Activated CD8-positive, alpha-beta memory T cell treated with anti-CD3 and anti-CD28 coated beads, Interleukin-2, amount 50 U/mL, for 24 hours (primary cell): Measurements from ENCODE around the gene TLCD4.
"Not testable (repeated sequence)": the region's sequence is repeated elsewhere in the genome, so short reads cannot be mapped to it uniquely, and the experiment has no call there.

Experiments
- DNase-seq: peaks from one replicate; pipeline ENCODE4 v3.0.0-alpha.2; 2020; ENCODE audit errors: extremely low read depth

Gene TLCD4

GRCh38 chr1:95117207-95118066, at the start of gene TLCD4:
Gene TLCD4, plus strand, starts transcription at chr1:95117355. Its CDS starts 26,547 bp downstream, at chr1:95143902.
- DNase-seq = no peak

GRCh38 chr1:95067568-95067967, 49.6 kb upstream of the TLCD4 start:
- DNase-seq = no peak

GRCh38 chr1:95068956-95069709, 48.0 kb upstream of the TLCD4 start:
- no peak for DNase-seq

GRCh38 chr1:95069710-95070093, 47.5 kb upstream of the TLCD4 start:
- DNase-seq = no peak

- no peak for DNase-seq
Observed at GRCh38 chr1:95071539-95071938, 45.6 kb upstream of the TLCD4 start.

- no peak for DNase-seq
Observed at GRCh38 chr1:95072117-95072516, 45.0 kb upstream of the TLCD4 start.

GRCh38 chr1:95072532-95073419, 44.4 kb upstream of the TLCD4 start, which contains the start of gene ALG14:
Gene ALG14, minus strand, starts transcription at chr1:95072951. Its CDS starts 53 bp downstream, at chr1:95072898.
- peak; percentile 87 for DNase-seq

GRCh38 chr1:95073446-95073845, 43.7 kb upstream of the TLCD4 start:
- DNase-seq = no peak

GRCh38 chr1:95076034-95076433, 41.1 kb upstream of the TLCD4 start:
- DNase-seq = no peak

GRCh38 chr1:95080446-95080845, 36.7 kb upstream of the TLCD4 start:
- no peak for DNase-seq

DNA sequence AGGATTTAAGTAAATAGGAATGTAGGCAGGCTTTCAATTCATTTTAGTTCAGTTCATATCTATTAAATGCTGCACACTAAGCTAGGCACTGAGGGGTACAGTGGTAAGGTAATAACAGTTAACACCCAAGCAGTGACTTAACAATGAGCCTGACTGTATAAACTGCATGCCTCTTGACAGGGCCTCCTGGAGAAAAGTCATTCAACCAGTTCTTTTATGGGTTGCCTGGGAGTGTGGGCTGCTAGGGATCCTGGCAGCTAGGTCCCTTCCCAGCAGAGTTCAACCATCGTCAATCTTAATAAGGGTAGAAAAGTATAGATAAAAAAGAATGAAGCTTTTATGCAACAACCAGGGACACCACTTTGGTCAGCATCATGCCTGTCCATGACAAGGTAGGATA, 36.3 kb upstream of the TLCD4 start:
- DNase-seq = no peak

DNA sequence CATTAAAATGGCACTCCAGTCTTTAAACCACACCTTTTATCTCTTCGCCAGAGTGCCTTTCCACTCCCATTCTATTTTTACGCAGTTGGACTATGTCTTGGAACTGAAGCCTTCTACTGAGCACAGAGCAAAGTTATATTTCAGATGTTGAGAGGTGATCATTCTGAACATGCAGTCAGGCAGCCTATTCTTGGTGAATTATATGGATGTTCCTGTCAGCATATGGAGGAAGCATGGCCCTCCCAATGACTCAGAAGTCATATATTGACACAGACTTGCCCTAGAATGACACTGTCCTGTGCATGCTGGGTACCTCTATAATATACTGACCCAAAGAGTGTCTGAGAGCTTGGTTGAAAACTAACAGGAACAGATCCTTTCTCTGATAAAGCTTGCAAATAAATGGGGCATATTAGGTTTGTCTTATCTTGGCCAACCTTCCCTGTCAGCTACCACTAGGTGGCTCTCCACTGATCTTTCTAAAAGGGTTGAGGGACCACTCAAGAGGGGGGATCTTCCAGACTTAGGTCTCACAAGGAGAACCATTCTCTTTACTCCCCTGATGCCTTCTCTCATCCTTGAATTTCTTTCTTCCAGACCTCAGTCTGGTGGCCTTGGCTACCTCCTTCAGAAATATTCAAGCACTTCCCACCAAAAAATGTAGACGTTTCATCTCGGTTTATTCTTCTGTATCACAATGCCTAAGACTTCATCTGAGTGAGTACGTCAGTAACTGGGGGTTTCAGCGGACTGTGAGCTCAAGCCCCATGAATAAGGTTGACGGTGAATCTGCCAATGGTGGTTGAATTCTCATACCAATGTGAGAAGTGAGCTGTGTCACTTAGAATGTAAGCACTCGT, 32.6 kb upstream of the TLCD4 start:
- no peak for DNase-seq

DNA sequence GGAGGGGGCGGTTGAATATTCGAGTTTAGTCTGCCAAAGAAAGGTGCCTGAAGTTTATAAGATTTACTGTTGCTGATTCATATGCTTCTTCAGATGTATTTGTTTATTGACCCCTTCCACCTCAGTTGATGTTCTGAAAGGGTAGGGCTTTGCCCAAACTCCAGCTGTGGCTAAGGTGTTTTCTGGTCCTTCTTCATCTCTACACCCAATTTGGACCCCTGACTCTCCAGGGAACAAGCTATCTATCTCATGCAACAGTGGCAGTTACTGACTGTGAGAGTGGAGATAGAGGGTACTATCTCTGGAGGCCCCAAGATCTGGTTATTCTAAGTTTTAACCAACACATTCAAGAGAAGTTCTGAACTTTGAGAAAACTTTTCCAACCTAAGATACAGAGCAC, 31.8 kb upstream of the TLCD4 start:
- DNase-seq = no peak

- no peak for DNase-seq
Observed at GRCh38 chr1:95086949-95087533, 30.1 kb upstream of the TLCD4 start.

DNA sequence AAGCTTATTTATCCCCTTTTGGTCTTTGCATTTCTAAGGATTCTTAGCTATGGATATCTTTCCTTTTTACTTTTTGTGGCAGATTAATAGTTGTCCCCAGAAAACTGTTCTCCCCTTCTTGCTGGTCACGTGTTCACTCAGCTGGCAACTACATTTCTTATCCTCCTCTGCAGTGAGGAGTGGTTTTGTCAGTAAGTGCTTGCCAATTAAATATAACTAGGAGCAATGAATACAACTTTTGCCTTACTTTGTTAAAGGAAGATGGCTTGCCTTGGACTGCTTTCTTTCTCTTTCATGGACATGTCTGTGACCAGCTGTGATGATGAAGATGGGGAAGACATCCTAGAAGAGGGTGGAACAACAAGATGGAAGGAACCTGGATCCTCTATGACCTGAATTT, 28.9 kb upstream of the TLCD4 start:
- DNase-seq = no peak

DNA sequence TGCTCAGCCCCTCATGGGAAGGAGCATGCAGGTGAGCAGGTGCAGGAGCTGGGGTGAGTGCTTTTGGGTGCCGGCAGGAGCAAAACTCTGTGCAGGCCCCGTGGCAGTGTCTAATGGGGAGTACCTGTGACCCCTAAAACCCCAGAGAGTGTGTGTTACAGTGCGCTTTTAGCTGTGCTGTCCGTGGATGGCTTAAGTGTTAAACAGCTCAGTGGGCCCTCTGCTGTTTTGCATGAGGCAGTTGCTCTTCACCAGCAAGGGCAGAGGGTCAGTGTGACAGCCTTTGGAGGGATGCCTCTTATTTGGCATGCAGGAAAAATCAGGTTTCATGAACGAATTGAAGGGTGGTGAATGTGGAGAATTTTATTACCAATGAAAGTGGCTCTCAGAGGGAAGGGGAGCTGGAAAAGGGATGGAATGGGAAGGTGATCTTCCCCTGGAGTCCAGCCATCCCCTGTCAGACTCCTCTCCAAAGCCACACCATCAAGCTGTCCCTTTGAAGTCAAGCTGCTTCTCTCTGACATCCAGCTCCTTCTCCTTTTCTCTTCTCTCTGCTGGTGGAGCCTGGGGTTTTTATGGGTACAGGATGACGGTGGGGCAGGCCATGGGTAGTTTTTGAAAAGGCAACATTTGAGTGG, 27.4 kb upstream of the TLCD4 start:
- DNase-seq = no peak

DNA sequence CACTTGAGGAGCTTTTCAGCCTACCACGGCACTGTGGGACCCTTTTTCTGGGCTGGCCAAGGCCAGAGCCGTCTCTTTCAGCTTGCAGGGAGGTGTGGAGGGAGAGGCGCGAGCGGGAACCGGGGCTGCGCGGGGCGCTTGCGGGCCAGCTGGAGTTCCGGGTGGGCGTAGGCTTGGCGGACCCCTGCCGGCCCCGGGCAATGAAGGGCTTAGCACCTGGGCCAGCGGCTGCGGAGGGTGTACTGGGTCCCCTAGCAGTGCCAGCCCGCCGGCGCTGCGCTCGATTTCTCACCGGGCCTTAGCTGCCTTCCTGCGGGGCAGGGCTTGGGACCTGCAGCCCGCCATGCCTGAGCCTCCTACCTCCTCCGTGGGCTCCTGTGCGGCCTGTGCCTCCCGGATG, 25.9 kb upstream of the TLCD4 start:
- DNase-seq = not testable (repeated sequence)

DNA sequence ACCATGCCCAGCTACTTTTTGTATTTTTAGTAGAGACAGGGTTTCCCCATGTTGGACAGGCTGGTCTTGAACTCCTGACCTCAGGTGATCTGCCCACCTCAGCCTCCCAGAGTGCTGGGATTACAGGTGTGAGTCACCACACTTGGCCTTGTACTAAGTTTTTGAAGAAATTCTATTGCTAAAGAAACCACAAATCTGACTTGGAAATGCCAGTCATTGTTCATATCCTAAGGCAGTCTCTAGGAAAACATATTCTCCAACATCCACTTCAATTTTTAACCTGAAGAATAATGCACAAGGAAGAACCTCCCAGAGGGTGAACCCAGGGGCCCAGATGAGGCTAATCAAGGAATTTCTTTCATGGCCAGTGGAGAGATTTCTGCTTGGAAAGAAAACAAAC, 24.3 kb upstream of the TLCD4 start:
- not testable (repeated sequence) for DNase-seq

DNA sequence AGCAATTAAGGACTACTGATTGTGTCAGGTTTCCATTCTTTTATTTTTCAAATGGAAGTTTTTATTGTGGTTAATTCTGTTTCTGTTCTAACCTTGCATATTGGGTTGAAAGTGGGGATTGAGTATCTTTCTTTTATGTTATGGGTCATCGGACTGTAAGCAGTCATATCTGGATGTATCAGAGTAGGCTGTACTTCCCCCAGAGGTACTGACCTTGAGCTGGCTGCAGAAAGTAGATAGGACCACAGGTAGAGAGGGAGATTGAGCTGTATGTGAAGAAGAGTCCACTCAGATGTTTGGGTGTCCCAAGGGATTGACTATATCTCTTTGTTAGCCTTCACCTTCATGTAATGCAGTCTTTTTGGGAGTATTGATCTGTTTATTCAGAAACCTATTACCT, 23.9 kb upstream of the TLCD4 start:
- no peak for DNase-seq

DNA sequence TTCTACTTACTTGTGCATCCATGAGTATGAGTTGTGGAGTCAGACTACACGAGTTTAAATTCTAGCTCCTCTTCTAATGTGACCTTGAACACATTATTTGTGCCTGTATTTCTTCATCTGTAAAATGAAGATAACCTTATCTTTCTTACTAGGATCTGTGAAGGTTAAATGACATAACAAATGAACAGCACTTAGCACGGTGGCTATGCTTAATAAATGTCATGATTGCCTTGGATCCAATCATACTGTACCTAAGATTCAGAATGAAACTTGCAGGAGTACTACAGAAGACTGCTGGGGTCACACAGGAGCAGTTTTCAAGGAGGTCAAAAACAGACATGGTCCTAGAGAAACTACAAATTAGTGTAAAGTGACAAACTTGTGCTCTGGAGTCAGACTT, 22.2 kb upstream of the TLCD4 start:
- DNase-seq = no peak
